ENCODE data around the gene AK9. TPM values are rescaled to one million over a fixed set of nuclear protein-coding genes. Genes with fewer than 3 reads are reported as not detected.

The AK9 gene
- total and polyA plus RNA-seq, 10 of the 15 experiments (the other 5 are each of a cell fraction or from before 2014, with no cell fraction given), result 2.1 to 7.4 (median 4.2) TPM

- RAD21 ChIA-PET (ENCODE audit: unreplicated experiment), result no interaction called here
- Histone ChIP-seq H3K9ac (ENCODE audit: control insufficient read depth, insufficient read depth, low read length) (no peak overlapping the region), H3K4me3 (no peak overlapping the region), H3K27me3 (replicated peaks in 1 of 2; ENCODE audit: control insufficient read depth in 2 of 2, insufficient read depth in 2 of 2, low read length in 1 of 2) (no peaks in the 10 kb centered on the region), H4K20me1 (ENCODE audit: control insufficient read depth, insufficient read depth) (no peaks in the 10 kb centered on the region), H3K27ac (ENCODE audit: control insufficient read depth, insufficient read depth) (no peak overlapping the region), H3K4me1 (ENCODE audit: control insufficient read depth, insufficient read depth, low read length) (peaks cover 28% of the 10 kb centered on the region), H3K9me3 (replicated peaks; ENCODE audit: control insufficient read depth, insufficient read depth, low read length) (no peaks in the 10 kb centered on the region), H3K79me2 (ENCODE audit: control insufficient read depth, insufficient read depth, low read length) (peaks cover 71% of the 10 kb centered on the region), H3K4me2 (ENCODE audit: control insufficient read depth, insufficient read depth) (peak overlapping the region; percentile 46; the same call in 1 of the 2 replicates), H2AFZ (ENCODE audit: control insufficient read depth, low read depth, low read length) (no peak overlapping the region), H3K36me3 (ENCODE audit: control insufficient read depth in 2 of 2, insufficient read depth in 2 of 2, low read length in 1 of 2) (peaks cover 5 to 24% of the 10 kb centered on the region in 2 experiments)
- no peak for TF ChIP-seq SMAD1 (IDR thresholded peaks at IDR 0.05; ENCODE audit: low read depth, partially characterized antibody)
- no peak for TF ChIP-seq BACH1 (IDR thresholded peaks at IDR 0.05; ENCODE audit: borderline replicate concordance)
- no peak for TF ChIP-seq IKZF1 (conservative IDR thresholded peaks at IDR 0.05)
- no peak for TF ChIP-seq EZH2 (IDR thresholded peaks at IDR 0.05; ENCODE audit: borderline replicate concordance, control insufficient read depth, low read depth, low read length)
- TF ChIP-seq ZZZ3 (IDR thresholded peaks at IDR 0.05; ENCODE audit: control insufficient read depth, insufficient read length, low read depth), result no peak
- TF ChIP-seq CHD2 (IDR thresholded peaks at IDR 0.05; ENCODE audit: borderline replicate concordance, low read depth, low read length), result no peak
- TF ChIP-seq PAX8 (IDR thresholded peaks at IDR 0.05), result no peak
- TF ChIP-seq, protein P1, sequence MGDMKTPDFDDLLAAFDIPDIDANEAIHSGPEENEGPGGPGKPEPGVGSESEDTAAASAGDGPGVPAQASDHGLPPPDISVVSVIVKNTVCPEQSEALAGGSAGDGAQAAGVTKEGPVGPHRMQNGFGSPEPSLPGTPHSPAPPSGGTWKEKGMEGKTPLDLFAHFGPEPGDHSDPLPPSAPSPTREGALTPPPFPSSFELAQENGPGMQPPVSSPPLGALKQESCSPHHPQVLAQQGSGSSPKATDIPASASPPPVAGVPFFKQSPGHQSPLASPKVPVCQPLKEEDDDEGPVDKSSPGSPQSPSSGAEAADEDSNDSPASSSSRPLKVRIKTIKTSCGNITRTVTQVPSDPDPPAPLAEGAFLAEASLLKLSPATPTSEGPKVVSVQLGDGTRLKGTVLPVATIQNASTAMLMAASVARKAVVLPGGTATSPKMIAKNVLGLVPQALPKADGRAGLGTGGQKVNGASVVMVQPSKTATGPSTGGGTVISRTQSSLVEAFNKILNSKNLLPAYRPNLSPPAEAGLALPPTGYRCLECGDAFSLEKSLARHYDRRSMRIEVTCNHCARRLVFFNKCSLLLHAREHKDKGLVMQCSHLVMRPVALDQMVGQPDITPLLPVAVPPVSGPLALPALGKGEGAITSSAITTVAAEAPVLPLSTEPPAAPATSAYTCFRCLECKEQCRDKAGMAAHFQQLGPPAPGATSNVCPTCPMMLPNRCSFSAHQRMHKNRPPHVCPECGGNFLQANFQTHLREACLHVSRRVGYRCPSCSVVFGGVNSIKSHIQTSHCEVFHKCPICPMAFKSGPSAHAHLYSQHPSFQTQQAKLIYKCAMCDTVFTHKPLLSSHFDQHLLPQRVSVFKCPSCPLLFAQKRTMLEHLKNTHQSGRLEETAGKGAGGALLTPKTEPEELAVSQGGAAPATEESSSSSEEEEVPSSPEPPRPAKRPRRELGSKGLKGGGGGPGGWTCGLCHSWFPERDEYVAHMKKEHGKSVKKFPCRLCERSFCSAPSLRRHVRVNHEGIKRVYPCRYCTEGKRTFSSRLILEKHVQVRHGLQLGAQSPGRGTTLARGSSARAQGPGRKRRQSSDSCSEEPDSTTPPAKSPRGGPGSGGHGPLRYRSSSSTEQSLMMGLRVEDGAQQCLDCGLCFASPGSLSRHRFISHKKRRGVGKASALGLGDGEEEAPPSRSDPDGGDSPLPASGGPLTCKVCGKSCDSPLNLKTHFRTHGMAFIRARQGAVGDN (IDR thresholded peaks at IDR 0.05), result no peak
- no peak for TF ChIP-seq HDAC6 (IDR thresholded peaks at IDR 0.05; ENCODE audit: unreplicated experiment)
- no peak for TF ChIP-seq KLF5 (IDR thresholded peaks at IDR 0.05; ENCODE audit: partially characterized antibody)
- TF ChIP-seq SMARCA5 (IDR thresholded peaks at IDR 0.05), result no peak
- no peak for TF ChIP-seq WRNIP1 (IDR thresholded peaks at IDR 0.05; ENCODE audit: borderline replicate concordance, low read depth, low read length)
- TF ChIP-seq SMAD5 (IDR thresholded peaks at IDR 0.05; ENCODE audit: low read depth), result no peak
- no peak for TF ChIP-seq ZNF622 (IDR thresholded peaks at IDR 0.05)
- TF ChIP-seq, protein P2, sequence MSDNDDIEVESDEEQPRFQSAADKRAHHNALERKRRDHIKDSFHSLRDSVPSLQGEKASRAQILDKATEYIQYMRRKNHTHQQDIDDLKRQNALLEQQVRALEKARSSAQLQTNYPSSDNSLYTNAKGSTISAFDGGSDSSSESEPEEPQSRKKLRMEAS (IDR thresholded peaks at IDR 0.05; ENCODE audit: low read depth, low read length), result no peak
- TF ChIP-seq RUNX3 (IDR thresholded peaks at IDR 0.05; ENCODE audit: low read length), result no peak
- TF ChIP-seq NR2C2 (IDR thresholded peaks at IDR 0.05; ENCODE audit: borderline replicate concordance, control insufficient read depth, insufficient read length, low read depth), result no peak
- no TSS peak for BruUV-seq (replicated peaks)
- CTCF ChIA-PET, result interaction anchor here (1.1 to 2.0 kb wide), 3 partner anchors 12 to 31 kb away, joined by 3 to 5 read pairs (median 4); no protein-coding TSS in a partner anchor
- in situ Hi-C loops (cut with MboI), result no loop called here
- ATAC-seq (no peak), DNase-seq (ENCODE audit: low read depth, low spot score) (no peak), FAIRE-seq (no peak)
- SMC1A ChIA-PET (ENCODE audit: uncharacterized antibody, unreplicated experiment), result interaction anchor here (3.6 to 9.4 kb wide), 2 partner anchors 12 to 19 kb away, joined by 14 to 148 read pairs; partner anchors contain the start of gene MICAL1
- intact Hi-C loops (cut with micrococcal nuclease; ENCODE audit: unreplicated experiment), result loop anchor here (10.0 kb wide), 1 partner anchor 709 kb away; the partner anchor contains the start of gene CDC40
- WGBS (ENCODE audit: insufficient coverage, insufficient replicate concordance, low lambda C conversion rate, missing lambda C conversion rate), result 67% methylated on average over 2 of the region's 2 CpGs
- POLR2A ChIA-PET, result interaction anchor here (0.9 to 1.6 kb wide), 3 partner anchors 10 to 34 kb away, joined by 3 to 4 read pairs (median 3); no protein-coding TSS in a partner anchor
Observed at GRCh38 chr6:109475625-109476024, 215.4 kb downstream of the AK9 start.

Measured in GM12878 (cell line).